NCI-H1092 treated with DMSO at 0.1 percent for 48 hours (cell line): ENCODE results near the gene ELOF1.
"Not testable (repeated sequence)": the region's sequence is repeated elsewhere in the genome, so short reads cannot be mapped to it uniquely, and the experiment has no call there.

Source experiments
- DNase-seq: peaks from one replicate; lab custom pipeline; 2025; lab: John Stamatoyannopoulos, UW

Gene ELOF1

GRCh38 chr19:11558881-11559828, at the start of gene ELOF1:
TSS of gene ELOF1 (minus strand) at chr19:11559230. CDS start at chr19:11554347, 4,883 bp downstream.
- DNase-seq: peak; percentile 98

- DNase-seq: no peak
Measured at GRCh38 chr19:11606484-11606883, 47.5 kb upstream of the ELOF1 start.

GRCh38 chr19:11599704-11600103, 40.7 kb upstream of the ELOF1 start:
- DNase-seq: not testable (repeated sequence)

DNA sequence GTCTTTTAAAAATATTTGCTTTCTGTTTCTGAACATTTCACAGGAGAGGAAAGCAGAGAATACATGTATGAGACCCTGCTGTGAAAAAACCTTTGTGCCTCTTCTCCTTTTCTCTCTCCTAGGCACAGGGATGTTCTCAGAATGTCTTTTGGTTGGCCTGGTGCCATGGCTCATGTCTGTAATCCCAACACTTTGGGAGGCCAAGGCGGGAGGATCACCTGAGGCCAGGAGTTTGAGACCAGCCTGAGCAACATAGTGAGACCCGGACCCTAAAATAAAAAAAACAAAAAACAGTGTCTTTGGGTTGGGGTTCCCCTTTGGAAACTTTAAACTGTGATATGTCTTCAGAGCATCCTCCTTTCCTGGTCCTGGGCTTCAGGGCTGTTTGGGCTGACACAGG, 39.7 kb upstream of the ELOF1 start:
- no peak for DNase-seq

DNA sequence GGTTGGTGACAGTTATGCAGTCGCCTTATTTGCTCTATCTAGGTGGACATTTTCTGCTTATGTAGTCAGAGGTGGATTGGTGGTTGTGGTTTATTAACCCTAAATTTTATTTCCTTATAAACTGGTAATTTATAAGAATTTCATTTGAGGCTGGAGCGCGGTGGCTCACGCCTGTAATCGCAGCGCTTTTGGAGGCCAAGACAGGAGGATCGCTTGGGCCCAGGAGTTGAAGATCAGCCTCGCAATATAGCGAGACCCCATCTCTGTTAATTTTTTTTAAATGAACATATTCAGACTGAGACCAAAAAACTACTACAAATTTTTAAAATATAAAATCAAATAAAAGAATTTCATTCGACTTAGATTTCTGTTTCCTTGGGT, 39.1 kb upstream of the ELOF1 start:
- DNase-seq: no peak

- peak; percentile 97 for DNase-seq
Measured at GRCh38 chr19:11597202-11598102, 38.4 kb upstream of the ELOF1 start, which contains the start of gene ZNF627. TSS of gene ZNF627 (plus strand) at chr19:11597483. CDS start at chr19:11597628, 145 bp downstream.

GRCh38 chr19:11596156-11596555, 37.1 kb upstream of the ELOF1 start:
- DNase-seq: no peak

- no peak for DNase-seq
Measured at GRCh38 chr19:11594084-11594483, 35.1 kb upstream of the ELOF1 start.

DNA sequence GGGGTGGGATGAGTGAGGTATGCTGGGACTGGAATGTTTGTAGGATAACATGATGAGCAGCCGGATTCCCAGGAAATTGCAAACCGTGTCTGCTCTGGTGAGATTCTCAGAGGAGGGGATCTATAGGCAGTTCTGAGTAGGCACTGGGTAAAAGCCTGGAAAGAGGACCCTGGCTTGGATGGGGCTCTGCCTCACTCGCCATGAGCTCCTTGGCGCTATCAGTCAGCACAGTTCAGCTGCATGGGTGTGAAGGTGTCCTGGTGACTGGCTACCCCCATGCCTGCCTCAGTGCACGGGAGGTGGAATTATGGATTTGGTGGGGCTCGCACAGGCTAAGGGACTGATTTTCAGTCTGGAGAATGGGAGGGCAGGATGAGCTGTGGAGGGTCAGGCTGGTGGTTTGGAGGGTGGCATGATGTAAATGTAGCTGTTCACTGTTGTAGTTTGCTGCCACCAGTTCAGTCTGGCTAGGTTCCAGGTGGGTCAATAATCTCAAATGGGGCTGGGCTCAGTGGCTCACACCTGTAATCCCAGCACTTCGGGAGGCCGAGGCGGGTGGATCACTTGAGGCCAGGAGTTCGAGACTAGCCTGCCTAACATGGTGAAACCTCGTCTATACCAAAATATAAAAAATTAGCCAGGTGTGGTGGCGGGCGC, 29.1 kb upstream of the ELOF1 start:
- DNase-seq: peak; percentile 67

GRCh38 chr19:11587302-11587974, 28.4 kb upstream of the ELOF1 start:
- peak; percentile 83 for DNase-seq

DNA sequence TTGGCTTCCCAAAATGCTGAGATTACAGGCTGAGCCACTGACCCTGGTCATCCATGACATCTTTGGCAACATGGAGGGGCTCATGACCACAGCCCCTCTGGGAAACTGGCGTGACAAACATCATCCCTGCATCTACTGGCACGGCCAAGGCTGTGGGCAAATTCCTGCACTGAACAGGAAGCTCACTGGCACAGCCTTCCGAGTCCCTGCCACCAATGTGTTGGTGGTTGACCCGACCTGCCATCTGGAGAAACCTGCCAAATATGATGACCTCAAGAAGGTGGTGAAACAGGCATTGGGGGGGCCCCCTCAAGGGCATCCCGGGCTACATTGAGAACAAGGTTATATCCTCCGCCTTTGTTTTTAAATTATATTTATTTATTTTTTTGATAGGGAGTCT, 27.3 kb upstream of the ELOF1 start:
- DNase-seq: no peak

- DNase-seq: no peak
Measured at GRCh38 chr19:11581740-11582139, 22.7 kb upstream of the ELOF1 start.

- DNase-seq: no peak
Measured at GRCh38 chr19:11580116-11580515, 21.1 kb upstream of the ELOF1 start.

DNA sequence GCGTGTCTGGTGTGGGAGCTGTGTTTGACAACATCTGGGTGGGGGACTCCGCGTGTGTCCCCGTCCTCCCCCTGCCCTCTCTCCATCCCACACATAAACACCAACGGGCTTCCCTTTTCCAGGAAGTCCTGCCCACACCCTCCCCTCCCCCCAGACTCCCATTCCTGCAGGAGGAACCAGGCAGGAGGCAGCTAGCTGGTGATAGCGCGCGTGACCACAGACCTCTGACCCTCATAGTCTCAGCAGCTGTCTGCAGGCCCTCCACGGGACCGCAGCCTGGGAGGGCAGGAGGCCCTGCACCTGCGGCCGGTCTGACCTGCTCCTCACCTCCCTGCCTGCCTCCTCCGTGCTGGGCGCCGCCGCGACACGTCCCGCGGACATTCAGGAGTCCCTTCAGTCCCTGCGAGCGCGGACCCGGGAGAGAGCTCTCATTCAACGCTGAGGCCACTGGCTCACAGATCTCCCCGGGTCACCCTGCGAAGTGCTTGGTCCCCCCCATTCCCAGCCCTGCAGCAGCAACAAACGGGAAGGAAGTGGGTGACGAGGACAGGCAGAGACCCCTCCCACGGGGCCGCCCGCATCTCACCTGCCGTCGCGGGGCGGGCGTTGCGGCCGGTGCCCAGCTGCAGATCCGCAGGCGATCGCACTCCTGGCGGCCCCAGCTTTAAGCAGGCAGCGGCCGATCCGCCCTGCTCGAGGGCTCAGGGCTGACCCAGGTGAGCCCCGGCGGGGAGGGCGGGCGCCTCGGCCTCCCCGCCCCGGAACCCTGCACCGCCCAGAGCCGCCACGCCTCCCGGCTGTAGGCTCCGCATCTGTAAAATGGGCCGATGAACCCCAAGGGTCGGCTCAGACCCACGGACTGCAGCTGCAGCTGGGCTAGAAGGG, 19.5 kb upstream of the ELOF1 start:
- DNase-seq: no peak

DNA sequence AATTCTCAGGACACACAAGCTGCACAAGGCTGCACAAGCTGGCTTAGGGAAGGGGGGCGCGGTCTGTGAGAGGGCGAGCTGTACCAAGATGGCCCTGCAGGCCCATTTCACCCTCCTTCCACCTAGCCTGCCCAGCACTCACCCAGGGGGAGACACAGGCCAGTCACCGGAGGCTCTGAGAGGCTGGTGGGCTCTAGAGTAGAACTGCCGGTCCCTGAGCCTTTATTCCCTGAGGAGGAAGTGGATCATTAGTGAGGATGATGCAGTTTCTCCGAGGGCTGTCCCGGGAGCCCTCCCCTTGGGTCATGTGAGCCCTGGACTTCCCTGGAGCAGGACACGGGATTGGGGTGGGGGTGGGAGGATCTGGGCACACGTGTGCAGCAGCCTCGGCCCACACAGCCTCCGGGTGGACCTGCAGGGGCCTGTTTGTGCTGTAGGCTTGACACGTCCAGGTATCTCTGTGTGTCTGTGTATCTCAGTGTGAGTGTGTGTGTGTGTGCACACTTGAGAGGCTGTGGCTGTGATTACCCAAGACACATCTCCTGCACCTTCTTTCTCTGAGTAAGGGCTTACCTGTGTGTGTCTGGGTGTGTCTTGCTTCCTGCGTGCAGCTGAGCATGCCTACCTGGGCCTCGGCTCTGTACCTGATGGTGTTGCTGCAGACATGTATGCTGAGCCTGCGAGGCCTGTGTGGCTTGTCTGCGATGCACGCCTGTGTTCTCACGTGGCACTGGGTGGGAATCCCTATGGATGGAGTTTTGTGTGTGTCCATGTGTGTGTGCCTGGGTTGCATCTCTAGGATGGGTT, 18.6 kb upstream of the ELOF1 start, which contains the start of gene ACP5:
TSS of gene ACP5 (minus strand) at position 195 of the 807 bp plus-strand sequence. CDS start 328 bp downstream, outside the sequence.
- DNase-seq: no peak

DNA sequence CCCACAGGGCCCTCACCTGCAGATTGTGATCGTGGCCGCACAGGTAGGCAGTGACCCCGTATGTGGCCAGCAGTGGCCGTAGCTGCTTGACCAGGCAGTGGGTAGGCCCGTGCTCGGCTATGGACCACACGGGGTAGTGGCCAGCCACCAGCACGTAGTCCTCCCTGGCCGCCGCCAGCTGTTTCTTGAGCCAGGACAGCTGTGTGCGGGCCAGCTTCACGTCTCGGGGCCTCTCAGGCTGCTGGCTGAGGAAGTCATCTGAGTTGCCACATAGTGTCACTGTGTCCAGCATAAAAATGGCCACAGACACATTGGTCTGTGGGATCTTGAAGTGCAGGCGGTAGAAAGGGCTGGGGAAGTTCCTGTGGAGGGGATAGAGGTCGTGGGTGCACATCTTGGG, 17.2 kb upstream of the ELOF1 start:
- DNase-seq: no peak

DNA sequence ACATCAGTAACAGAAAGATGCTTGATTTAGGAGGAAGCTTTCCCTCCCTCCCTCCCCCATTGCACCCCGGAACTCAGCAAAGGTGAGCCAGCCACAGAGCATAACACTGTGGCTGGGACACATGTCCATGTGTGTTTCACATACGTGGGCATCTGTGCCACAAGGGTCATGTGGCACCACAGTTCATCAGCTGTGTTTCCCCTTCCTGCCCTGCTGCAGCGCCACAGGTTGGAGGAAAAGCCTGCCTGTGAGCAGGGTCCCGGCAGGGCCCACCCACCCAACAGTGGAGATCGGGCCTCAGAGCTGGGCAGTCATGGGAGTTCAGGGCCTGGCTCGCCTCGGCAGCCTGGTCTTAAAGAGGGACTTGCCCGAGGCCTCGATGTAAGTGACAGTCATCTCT, 15.7 kb upstream of the ELOF1 start:
- no peak for DNase-seq

- DNase-seq: not testable (repeated sequence)
Measured at GRCh38 chr19:11573763-11574162, 14.7 kb upstream of the ELOF1 start.

- DNase-seq: not testable (repeated sequence)
Measured at GRCh38 chr19:11573354-11573753, 14.3 kb upstream of the ELOF1 start.
